Measurements from ENCODE around the gene POGLUT2.

The POGLUT2 gene

DNA sequence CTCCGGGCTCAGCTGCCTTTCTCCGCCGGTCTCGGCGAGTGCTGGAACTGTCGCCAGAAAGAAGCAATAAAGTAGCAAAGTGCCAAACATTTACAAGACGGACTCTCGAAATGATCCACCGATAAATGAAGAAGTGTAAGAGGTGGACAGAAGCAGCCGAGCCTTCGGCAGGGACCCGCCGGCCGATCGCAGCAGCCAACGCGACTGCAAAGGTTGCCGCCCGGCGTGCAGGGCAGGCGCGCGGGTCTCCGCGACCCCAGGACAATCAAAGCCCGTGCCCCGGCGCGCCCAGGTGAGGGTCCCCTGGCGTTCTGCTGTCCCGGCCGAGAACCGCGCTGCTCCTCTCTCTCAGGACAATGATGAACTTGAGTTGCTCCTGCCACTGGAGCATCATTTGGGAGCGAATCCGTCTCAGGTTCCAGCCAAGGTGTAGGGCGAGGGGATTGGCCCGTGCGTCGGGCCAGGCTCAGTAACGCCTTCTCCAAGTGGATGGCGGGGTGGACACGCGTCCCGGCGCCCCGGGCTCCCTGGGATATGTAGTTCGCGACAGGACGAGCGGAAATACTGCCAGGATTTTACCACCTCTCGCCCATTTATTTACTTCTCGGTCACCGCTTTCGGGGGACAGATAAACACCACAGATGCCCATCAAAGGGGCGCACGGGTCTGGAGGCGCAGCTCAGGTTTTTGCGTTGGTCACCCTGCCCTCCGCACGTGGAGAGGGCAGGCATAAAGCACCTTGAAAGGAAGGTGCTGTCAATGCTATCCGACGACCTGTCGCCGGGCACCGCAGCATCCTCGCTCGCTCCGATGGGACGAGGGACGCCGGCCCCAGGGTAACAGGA, at the start of gene POGLUT2, which contains the start of gene BIVM:
POGLUT2 (minus strand) TSS at position 396 of the 845 bp plus-strand sequence; CDS start at position 90, 306 bp downstream.
BIVM (plus strand) TSS at position 539 of the 845 bp plus-strand sequence. CDS start 8,149 bp downstream, outside the sequence.
- peak; percentile 84 for DNase-seq (ENCODE audit: low spot score)

DNA sequence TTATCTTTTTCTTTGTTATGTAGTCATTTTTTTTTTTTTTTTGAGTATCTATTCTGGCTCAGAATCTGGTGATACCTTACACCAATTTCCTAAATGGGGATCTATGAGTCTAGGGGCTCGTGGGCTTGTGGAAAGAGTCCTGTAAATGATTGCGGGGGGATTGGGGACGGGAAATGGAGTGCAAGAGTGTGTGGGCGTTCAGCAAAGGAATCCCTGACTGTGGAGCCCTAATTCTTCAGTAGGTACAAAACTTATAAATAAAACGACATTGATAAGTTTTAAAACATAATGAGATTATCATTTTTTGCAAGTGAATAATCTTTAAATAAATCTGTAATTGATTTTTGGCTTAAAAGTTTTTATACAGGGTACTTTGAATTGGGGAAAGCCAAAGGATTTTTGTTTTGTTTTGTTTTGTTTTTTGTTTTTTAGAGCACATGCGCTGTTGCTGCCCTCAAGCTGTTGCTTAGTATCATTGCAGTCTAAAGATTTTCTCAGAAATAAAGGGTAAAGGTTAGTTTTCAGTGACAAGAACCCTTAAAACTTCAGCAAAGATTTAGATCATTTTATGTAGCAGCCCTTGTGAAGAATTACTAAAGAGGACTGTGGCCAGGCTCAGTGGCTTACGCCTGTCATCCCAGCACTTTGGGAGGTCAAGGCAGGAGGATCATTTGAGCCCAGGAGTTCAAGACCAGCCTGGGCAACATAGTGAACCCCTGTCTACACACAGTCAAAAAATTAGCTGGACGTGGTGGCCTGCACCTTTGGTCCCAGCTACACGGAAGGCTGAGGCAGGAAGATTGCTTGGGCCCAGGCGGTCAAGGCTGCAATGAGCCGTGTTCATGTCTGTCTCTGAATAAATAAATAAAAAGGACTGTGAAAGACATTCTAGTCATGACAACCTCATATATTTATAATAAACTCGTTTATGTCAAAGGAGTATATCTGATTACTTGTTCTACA, 48.8 kb upstream of the POGLUT2 start:
- peak; percentile 63 for DNase-seq (ENCODE audit: low spot score)

DNA sequence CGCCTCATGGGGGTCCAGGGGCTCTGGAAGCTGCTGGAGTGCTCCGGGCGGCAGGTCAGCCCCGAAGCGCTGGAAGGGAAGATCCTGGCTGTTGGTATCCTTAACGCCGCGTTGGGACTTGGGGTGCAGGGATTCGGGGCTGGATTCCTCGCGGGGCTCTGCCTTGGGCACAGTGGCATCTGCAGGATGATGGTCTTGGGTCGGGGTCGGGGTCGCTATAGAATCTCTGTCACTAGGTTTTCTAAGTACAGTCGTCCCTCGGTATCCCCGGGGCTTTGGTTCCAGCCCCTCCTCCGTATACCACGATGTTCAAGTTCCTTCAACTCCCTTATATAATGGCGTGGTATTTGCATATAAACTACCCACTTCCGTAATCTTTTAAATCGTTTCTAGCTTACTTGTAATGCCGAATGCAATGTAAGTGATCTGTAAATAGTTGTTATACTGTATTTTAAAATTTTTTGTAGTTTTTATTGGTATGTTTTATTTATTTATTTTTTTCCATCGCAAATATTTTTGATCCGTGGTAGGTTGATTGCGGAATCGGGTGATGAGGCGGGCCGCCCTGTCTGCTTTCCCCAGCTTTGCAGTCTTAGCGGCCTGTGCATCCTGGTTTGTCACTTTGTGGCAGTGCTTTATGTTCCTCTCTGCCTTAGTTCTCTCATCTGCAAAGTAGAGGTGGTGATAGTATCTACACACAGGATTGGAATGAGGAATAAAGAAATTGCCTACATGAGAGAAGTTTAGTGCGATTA, 47.7 kb upstream of the POGLUT2 start:
- peak; percentile 59 for DNase-seq (ENCODE audit: low spot score)

DNA sequence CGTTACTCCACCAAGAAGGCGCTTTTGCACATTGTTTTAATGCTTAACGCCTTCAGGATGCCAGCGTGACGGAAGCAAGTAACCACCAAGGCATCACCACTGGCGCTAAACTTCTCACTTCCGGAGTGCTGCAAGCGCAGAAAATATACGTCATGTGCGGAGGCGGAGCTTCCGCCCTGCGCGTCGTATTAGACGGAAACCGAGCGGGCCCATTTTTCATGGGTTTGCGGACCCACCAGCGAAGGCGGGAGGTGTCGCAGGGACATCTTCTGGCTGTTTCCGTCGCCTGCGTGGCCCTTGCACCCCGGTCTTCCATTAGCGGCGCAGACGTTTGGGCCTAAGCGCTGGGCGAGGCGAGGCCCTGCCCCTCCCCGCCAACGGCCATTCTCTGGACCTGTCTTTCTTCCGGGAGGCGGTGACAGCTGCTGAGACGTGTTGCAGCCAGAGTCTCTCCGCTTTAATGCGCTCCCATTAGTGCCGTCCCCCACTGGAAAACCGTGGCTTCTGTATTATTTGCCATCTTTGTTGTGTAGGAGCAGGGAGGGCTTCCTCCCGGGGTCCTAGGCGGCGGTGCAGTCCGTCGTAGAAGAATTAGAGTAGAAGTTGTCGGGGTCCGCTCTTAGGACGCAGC, 47.0 kb upstream of the POGLUT2 start, which contains the start of gene ERCC5:
ERCC5 (plus strand) TSS at position 403 of the 631 bp plus-strand sequence. CDS start 235 bp downstream, outside the sequence.
- DNase-seq (ENCODE audit: low spot score), result peak; percentile 93

DNA sequence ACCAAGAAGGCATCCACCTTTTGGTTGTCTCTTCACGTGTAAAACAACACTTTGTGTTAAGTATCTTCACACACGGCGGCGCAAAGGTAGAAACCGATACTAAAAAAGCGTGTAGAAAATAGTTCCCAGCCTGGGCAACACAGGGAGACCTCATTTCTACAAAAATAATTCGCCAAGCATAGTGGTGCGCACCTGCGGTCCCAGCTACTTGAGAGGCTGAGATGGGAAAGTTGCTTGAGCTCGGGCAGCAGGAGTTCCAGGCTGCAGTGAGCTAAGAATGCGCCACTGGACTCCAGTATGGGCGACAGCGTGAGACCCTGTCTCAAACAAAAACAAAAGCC, 46.5 kb upstream of the POGLUT2 start:
- DNase-seq (ENCODE audit: low spot score), result no peak

DNA sequence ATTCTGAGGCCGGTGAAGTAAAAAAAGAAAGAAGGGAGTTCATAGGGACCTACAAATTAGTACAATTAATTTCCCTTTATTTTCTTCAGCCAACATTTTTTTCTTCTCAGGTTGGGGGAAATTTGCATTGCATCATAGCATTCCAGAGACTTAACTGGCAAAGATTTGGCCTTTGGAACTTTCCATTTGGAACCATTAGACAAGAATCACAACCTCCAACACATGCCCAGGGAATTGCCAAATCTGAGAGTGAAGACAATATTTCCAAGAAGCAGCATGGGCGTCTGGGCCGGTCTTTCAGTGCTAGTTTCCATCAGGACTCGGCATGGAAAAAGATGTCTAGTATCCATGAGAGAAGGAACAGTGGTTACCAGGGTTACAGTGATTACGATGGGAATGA, 40.7 kb upstream of the POGLUT2 start:
- no peak for DNase-seq (ENCODE audit: low spot score)

DNA sequence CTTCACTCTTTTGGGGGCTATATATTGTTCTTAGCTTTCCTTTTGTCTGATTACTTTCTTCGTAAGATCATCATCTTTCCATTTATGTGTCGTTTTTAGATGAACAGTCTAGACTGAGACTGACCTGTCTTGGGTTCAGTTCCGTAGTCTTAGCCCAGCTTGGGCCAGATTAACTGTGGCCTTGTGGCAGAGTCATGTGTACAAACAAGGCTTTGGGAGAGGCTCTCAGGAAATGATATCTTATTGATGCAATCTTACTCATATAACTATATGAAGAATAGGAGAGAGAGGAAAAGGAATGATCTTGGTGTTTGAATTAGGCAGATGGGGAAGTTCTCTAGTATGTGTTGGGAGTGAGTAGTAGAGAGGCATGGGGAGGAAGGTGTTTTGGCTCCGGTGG, 40.2 kb upstream of the POGLUT2 start:
- DNase-seq (ENCODE audit: low spot score), result no peak

DNA sequence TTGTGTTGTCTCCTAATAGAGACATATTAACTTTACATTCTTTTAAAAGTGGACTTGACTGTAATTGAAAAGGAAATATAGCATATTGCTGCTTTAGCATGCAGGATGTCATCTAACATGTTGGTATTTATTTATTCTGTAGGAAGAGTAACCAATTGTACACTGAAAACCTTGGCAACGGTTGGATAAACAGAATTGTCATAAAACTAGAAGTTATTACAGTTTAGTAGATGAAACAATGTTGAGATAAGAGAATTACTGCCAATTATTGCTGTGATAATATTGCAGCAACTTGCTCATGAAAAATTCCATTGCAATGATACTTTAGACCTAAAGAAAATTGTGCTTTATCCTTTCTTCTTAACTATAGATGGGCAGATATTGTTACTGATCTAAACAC, 39.5 kb upstream of the POGLUT2 start:
- no peak for DNase-seq (ENCODE audit: low spot score)

DNA sequence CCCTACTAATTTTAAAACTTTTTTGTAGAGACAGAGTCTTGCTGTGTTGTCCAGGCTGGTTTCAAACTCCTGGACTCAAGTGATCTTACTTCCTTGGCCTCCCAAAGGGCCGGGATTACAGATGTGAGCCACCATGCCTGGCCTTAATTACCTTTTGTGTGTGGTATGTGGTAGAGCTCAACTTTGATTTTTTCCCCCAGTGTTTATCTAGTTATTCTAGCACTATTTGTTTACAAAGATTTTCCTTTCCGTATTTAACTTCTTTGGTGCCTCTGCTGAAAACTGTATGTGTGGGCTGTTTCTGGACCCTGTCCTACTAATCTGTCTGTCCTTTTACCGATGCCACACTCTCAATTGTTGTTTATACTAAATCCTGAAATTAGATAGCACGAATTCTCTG, 37.7 kb upstream of the POGLUT2 start:
- DNase-seq (ENCODE audit: low spot score), result no peak

DNA sequence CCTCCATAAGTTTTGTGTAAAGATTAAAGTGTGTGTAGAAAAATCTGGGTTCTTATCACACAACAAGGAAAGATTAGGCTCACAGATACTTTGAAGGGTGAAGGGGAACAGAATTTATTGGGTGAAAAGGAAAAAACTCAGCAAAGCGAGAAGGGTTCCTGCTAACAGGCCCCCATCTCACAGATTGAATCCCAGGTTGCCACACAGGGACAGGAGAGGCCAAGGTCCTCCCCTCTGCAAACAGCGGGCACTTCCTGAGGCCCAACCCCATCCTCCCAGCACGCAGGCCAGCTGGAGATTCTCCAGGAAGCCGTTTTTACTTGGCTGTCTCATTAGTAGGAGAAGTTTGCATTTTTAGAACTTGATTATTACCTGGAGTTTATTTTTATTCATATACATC, 31.9 kb upstream of the POGLUT2 start:
- no peak for DNase-seq (ENCODE audit: low spot score)

DNA sequence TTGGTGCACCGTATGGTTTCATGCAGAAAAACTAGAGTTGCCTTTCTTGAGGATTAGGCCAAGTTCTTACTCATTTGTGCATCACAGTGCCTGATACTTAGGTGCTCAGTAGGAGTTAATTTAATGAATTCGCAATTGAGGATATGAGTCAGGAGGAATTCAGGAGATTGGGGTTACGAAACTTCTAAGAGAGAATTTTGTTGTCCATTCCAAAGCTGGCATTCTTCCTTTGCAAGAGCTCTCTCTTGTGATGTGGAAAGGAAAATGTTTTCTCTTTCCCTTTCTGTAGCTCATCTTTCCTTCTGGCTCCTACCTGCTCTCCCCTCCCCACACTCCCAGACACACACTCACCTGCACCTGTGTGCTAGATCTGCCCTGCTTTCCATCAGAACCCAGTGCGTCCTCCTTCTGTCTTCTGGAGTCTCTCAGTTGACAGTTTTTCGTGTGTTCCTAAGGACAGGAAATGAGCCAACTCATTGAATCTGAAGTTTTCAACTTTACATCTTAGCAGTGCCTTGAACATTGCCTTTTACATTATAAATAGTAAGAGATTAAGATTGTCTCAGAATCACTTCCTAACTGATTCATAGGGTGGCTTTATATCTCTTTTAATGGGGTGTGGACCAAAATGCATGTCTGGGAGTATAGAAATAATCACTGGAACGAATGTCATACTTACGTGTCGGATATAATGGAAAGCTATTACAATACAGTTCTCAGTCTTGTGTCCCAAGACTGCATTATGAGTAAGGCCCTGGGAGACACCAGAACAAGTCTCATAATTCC, 27.3 kb upstream of the POGLUT2 start:
- no peak for DNase-seq (ENCODE audit: low spot score)

DNA sequence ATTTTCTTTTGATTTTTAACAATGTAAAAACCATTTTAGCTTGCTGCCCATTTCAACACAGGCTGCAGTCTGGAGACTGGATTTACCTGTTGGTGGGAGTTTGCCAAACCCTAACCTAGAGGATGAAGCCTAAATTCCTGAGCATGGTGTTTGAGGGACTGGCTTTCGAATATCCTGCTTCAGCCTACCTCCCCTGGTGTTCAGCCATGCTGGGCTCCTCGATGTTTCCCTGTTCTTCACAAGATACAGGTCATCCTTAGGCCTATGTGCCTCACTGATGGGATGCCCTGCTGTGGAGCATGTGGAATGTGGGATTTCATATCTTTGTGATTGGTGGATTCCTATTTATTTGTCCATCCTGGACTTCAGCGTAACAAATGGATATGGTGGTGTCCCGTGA, 26.6 kb upstream of the POGLUT2 start:
- no peak for DNase-seq (ENCODE audit: low spot score)

DNA sequence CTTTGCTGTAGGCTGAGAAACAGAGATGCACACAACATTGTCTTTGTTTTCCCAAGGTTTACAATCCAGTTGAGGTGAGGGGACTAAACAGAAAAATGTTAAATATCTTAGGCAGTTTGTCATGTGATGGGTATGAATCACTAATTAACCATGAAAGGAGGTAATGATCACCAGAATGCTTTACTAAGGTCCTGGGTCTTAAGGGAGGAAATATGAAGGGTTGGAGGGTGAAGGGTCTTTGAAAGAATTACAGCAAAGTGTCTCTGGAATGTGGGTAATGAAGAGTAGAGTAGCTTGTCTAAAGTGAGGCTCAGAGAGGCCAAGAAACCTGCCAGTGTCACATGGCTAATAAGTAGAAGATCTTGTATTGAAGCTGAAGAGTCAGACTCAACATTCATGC, 19.1 kb upstream of the POGLUT2 start:
- no peak for DNase-seq (ENCODE audit: low spot score)

DNA sequence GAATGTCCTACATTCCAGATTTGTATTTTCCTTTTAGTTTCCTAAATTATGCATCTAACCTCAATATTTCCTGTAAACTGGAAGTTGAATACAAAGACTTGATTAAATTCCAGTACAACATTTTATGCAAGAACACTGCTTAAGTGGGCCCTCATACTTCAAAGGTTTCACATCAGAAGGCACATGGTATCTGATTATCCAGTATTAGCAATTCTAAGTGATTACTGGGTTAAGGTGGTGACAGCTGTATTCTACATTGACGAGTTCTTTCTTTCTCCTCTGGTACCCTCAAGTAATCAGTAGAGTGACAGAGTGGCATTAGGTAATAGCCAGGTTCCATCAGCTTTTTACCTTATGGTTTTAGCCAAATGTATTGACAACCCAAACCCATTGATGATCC, 18.5 kb upstream of the POGLUT2 start:
- no peak for DNase-seq (ENCODE audit: low spot score)

DNA sequence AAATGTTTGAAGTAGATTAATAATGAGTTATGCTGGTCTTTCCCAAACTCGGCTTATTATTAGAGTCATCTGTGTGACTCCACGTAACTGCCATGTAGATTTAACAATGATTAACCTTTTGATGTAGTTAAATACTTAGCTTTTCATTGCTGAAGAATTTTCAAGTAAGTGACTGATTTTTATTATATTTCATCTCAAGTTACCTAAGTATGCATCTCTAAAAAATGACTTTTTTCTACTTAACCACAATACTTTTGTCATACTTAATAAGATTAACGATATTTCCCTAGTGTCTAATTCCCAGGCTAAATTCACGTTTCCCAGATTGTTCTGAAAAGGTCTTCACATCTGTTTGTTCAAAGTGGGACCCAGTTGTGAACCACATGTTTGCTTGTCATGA, 17.9 kb upstream of the POGLUT2 start:
- DNase-seq (ENCODE audit: low spot score), result no peak

DNA sequence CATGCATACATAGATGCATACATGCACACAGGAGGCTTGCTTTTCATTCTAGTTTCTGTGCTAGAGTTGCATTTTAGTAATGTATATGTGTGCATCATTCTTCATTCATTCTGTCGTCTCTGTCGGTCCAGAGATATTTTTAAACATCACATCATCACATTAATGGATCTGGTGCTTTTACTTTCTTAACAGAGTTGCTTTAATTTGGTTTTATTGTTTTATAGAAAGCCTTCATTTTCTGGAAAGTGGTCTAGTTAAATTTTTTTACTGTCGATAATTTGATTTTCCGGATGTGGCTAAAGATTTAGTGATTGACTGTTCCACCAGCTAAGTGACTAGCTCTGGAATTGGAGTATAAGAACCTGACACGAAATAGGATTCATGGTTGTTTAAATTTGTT, 17.0 kb upstream of the POGLUT2 start:
- no peak for DNase-seq (ENCODE audit: low spot score)

DNA sequence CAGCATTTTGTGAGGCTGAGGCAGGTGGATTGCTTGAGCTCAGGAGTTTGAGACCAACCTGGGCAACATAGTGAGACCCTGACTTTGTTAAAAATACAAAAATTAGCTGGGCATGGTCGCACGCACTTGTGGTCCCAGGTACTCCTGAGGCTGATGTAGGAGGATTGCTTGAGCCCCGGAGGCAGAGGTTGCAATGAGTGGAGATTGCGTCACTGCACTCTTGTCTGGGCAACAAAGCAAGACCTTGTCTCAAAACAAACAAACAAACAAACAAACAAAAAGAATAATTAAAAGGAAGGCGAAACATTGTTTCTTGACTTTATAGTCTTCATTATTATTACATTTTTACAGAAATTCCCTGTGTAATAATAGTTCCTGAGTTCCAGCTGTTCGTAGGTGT, 16.0 kb upstream of the POGLUT2 start:
- no peak for DNase-seq (ENCODE audit: low spot score)

DNA sequence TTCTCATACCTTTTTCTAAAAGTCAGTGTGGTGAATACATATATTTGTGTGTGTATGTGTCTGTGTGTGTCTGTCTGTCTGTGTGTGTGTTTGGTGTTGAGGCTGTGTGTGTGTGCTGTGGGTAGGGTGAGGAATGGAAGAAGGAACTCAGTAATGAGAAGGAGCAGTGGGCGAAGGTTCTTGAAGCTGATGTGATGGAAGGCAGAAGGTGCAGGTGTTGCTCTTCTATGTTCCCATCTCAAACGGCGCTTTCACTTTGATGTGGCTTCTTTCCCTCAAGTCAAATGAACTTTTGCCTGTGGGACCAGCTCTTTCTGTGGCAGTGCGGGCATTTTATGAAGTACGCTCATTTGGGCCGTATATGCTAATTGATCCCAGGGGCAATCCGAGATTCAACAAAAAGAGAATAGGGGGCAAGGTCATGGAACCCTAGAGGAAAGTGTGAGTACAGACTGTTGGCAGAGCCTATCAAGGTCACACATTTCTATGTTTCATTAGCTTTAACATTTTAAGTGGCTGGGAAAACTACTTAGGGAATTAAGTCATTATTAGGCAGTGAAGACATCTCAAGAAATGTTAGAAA, 15.3 kb upstream of the POGLUT2 start:
- no peak for DNase-seq (ENCODE audit: low spot score)

DNA sequence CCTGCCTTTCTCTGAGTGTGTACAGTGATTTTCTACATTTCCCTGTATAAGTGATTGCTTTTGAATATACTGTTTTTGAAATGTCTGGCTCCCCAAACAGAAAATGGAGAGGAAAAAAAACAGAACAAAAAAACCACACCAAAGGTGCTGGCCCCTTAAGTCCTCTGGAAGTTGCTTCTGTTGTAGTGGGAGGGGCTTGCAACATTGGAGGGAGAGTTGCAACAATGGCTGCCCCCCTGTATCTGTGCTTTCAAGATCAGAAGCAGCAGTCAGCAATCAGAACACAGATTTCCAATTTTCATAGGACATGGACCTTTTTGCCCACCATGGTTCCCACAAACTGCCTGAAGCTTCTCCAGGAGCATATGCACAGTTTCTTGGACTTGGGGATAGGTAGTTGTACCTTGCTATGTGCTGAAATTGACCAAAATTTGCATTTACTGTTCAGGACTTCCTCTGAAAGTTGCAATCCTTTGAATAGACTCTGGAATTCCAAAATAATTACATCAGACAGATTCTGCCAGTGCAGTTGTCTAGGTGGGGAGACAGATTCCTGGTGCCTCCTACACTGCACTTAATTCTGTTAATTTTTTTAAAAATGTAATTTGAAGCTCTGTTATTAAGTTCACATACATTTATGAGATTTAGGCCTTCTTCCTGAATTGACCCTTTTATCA, 14.0 kb upstream of the POGLUT2 start:
- no peak for DNase-seq (ENCODE audit: low spot score)

DNA sequence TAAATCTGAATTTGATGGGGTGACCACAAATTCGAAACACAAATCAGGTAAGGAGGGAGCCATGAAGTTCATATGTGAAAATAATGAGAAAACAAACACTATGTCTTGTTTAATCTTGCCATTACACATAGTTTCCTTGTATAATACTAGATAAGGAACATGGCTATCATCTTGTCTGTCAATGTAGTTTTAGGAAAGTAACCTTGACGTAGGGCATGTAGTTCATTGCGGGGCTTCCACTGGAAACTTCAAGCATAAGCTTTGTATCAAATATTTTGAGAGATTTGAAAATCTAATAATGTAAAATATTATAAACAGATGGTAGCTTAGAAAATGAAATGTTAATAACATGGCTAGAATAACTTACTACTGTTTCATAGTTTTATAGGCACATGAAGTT, 8.9 kb upstream of the POGLUT2 start:
- DNase-seq (ENCODE audit: low spot score), result no peak
